Astrocyte of the spinal cord (primary cell): ENCODE measurements around the gene SLAMF1.

Source experiments
- DNase-seq: peaks from one replicate; pipeline ENCODE4 v3.0.0; 2011; ENCODE audit warnings: low read depth, low spot score
- H3K4me3 ChIP-seq: 2 replicates; pipeline ENCODE4 v1.5.1; 2011; ENCODE audit warnings: low read depth, mild to moderate bottlenecking, low read length, moderate library complexity
- in situ Hi-C: cut with HindIII; loops from 2 replicates; pipeline ENCODE4 v1.10.0; 2017; ENCODE audit warnings: low sequenced_read_pairs
- TF ChIP-seq, protein P1 (sequence below): IDR thresholded peaks from 2 replicates; pipeline ENCODE4 v1.5.1; 2012; ENCODE audit warnings: low read depth, mild to moderate bottlenecking, low read length, inconsistent platforms

Gene SLAMF1

GRCh38 chr1:160612613-160613218 is 34.1 kb downstream of the SLAMF1 start:
- H3K4me3 ChIP-seq = no peak overlapping the region
- in situ Hi-C loops = no loop called here
- no peak for DNase-seq
- TF ChIP-seq, protein P1, sequence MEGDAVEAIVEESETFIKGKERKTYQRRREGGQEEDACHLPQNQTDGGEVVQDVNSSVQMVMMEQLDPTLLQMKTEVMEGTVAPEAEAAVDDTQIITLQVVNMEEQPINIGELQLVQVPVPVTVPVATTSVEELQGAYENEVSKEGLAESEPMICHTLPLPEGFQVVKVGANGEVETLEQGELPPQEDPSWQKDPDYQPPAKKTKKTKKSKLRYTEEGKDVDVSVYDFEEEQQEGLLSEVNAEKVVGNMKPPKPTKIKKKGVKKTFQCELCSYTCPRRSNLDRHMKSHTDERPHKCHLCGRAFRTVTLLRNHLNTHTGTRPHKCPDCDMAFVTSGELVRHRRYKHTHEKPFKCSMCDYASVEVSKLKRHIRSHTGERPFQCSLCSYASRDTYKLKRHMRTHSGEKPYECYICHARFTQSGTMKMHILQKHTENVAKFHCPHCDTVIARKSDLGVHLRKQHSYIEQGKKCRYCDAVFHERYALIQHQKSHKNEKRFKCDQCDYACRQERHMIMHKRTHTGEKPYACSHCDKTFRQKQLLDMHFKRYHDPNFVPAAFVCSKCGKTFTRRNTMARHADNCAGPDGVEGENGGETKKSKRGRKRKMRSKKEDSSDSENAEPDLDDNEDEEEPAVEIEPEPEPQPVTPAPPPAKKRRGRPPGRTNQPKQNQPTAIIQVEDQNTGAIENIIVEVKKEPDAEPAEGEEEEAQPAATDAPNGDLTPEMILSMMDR = no peak

DNA sequence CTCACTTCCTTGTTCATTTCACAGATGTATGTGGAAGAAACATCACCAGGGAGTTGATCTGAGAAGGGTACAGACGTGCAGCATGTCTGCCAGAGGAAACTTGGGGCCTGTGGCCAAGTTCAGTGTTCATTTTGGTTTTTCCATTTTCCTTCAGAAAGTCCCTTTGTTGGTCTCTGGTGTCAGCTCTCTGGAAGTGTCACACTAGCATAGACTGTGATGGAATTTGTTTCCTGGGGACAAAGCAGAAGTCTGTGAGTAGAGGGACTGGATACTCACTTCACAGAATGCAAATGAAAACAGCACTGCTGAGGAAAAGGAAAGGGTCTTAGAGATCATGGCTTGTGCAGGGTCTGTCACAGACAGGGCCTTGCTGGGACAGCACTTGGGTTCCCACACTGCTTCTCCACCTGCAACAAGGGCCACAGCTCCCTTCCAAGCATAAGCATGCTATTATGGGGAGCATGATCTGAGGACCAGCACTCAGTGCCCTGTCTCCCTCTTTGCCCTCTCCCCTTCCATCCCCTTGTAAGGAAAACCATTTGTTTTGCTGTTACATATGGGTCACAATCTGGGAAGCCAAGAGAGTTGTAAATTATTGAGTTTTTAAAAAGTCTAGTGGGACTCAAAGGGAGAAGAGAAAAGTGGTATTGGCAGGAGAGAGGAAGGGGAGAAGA is 36.1 kb downstream of the SLAMF1 start:
- no peak for DNase-seq
- in situ Hi-C loops = no loop called here
- TF ChIP-seq, protein P1 = no peak
- no peak overlapping the region for H3K4me3 ChIP-seq

DNA sequence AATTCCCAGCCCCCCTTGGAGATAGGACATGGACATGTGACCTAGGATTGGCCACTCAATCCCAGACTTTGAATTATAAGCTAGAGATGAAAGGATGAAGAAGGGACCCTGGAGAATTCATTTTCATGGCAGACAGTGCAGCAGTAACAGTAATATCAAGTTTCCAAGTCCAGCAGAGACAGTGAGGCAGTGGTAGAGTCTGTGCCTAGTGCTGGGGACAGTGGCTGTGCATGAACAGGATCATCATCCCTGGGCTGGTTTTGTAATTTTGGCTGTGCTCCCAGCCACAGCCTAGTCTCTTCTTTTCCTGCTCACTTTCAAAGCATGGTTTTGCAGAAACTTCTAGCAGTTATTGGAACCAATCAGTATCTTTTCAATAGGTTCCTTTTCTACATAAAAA is 37.9 kb downstream of the SLAMF1 start:
- in situ Hi-C loops = no loop called here

DNA sequence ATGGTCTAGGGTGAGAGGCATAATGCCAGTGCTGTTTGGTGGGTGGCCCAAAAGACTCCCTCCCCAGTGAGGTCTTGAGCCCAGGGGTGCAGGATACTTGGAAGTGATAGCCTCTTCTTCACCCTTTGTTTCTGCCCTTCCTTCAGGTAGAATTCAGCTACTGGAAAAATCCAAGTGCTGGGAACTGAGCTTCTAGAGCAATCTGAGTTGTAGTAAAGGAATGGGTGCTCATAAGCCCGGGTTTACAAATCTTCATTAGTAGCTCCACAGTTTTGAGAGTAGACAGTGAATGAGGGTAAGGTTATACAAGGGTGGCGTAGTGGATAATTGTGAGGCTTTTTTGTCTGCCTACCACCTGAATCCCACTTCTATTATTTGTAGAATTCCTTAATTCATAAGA is 38.3 kb downstream of the SLAMF1 start:
- in situ Hi-C loops = no loop called here
- TF ChIP-seq, protein P1 = no peak
- DNase-seq = no peak
- H3K4me3 ChIP-seq = no peak overlapping the region

More for the DNA sequence above, 37.9 kb downstream of the SLAMF1 start:
- TF ChIP-seq, protein P1 = no peak
- H3K4me3 ChIP-seq = no peak overlapping the region
- no peak for DNase-seq

DNA sequence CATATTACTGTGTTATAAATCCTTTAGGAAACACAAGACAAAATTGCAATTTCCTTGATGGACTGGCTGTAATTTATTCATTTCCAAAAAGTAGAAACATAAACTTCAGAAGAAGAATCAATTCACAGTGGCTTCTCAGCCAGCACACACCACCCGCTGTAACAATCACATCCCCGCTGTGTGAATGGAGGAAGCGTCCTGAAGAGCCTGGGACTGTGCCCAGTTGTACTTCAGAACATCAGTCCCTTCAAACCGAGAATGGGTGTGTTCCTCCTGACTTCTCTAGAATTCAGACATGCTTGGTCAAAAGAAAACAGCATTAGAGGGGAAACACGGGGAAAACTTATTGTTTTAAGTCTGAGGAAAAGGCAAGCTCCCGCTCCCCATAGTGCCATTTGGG is 38.8 kb downstream of the SLAMF1 start:
- no peak for DNase-seq
- TF ChIP-seq, protein P1 = no peak
- in situ Hi-C loops = no loop called here
- H3K4me3 ChIP-seq = no peak overlapping the region

GRCh38 chr1:160607672-160608032 is 39.2 kb downstream of the SLAMF1 start:
- no peak for DNase-seq
- TF ChIP-seq, protein P1 = no peak
- no peak overlapping the region for H3K4me3 ChIP-seq
- in situ Hi-C loops = no loop called here
